Lower leg skin (tissue), 3 donors: ENCODE data around the gene HERC2.

Experiments
- CTCF ChIP-seq, 3 donors: fragments of 450-650 bp; IDR thresholded peaks; one replicate each; pipeline ENCODE4 v1.5.1; 2016; ENCODE audit warnings: antibody characterized with exemption in 3 of 3, mild to moderate bottlenecking in 3 of 3, moderate library complexity in 2 of 3
- POLR2A ChIP-seq, 2 donors: fragments of 450-650 bp; IDR thresholded peaks; one replicate each; pipeline ENCODE4 v1.6.1; 2016 to 2017; ENCODE audit warnings: antibody characterized with exemption in 2 of 2, mild to moderate bottlenecking in 1 of 2, moderate library complexity in 1 of 2

DNA sequence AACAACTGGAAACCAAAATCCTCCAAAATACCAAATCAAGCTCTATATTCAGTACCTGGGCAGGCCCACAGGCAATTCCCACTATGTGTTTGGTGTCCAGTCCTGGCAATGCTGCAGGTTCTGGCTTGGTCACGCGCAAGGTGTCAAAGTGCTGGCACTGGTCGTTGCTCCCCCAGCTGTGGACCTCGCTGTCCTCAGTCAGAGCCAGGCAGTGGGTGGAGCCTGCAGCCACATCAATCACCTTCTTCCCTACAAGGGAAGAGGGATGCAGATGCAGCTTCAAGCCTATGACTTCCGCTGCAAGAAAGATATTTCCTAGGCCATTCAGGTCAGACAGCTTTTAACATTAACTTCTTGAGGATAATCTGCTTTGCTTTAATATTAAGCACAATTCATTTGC lies 61.3 kb downstream of the HERC2 start:
- TF ChIP-seq CTCF (IDR thresholded peaks at IDR 0.05), result no peak
- no peak for TF ChIP-seq POLR2A (IDR thresholded peaks at IDR 0.05)
